BE2C (cell line): ENCODE data around the gene CCDC134.

Source experiments
- DNase-seq: peaks from one replicate; pipeline ENCODE4 v3.0.0-alpha.2; 2020
- H3K27me3 ChIP-seq: fragments of 250-450 bp; sonication (Bioruptor Pico); 2 replicates; pipeline ENCODE4 v1.5.1; 2020; ENCODE audit warnings: mild to moderate bottlenecking
- H3K36me3 ChIP-seq: fragments of 250-450 bp; sonication (Bioruptor Pico); 2 replicates; pipeline ENCODE4 v1.5.1; 2020; ENCODE audit warnings: mild to moderate bottlenecking
- H3K4me1 ChIP-seq: fragments of 250-450 bp; sonication (Bioruptor Pico); 2 replicates; pipeline ENCODE4 v1.5.1; 2020
- H3K4me3 ChIP-seq: 2 replicates; pipeline ENCODE4 v1.5.1; 2011; ENCODE audit warnings: low read depth, low read length
- H3K9me3 ChIP-seq: fragments of 250-450 bp; sonication (Bioruptor Pico); 2 replicates; pipeline ENCODE4 v1.5.1; 2020
- TF ChIP-seq, protein P1 (sequence below): IDR thresholded peaks from 2 replicates; pipeline ENCODE4 v1.5.1; 2012; ENCODE audit warnings: mild to moderate bottlenecking, low read depth, low read length

CCDC134 gene

DNA sequence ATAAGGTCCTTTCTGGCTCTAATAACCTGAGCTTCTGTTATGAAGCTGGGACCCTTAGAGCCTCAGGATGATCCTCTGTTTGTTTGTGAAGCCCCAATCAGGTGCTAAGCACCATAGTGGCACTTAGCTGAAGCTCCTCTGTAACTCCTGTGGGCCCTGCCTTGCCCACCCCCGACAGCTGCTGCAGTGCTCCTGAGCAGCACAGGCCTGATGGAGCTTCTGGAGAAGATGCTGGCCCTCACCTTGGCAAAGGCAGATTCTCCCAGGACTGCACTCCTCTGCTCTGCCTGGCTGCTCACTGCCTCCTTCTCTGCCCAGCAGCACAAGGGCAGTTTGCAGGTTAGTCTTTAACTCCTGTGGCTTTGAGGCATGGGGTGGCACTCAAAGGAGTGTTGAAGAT is 19.0 kb upstream of the CCDC134 start:
- H3K36me3 ChIP-seq: no peaks in the 10 kb centered on the region
- no peak for DNase-seq
- H3K4me1 ChIP-seq: no peaks in the 10 kb centered on the region
- no peaks in the 10 kb centered on the region for H3K9me3 ChIP-seq
- no peaks in the 10 kb centered on the region for H3K27me3 ChIP-seq
- no peak overlapping the region for H3K4me3 ChIP-seq
- TF ChIP-seq, protein P1, sequence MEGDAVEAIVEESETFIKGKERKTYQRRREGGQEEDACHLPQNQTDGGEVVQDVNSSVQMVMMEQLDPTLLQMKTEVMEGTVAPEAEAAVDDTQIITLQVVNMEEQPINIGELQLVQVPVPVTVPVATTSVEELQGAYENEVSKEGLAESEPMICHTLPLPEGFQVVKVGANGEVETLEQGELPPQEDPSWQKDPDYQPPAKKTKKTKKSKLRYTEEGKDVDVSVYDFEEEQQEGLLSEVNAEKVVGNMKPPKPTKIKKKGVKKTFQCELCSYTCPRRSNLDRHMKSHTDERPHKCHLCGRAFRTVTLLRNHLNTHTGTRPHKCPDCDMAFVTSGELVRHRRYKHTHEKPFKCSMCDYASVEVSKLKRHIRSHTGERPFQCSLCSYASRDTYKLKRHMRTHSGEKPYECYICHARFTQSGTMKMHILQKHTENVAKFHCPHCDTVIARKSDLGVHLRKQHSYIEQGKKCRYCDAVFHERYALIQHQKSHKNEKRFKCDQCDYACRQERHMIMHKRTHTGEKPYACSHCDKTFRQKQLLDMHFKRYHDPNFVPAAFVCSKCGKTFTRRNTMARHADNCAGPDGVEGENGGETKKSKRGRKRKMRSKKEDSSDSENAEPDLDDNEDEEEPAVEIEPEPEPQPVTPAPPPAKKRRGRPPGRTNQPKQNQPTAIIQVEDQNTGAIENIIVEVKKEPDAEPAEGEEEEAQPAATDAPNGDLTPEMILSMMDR: no peak

DNA sequence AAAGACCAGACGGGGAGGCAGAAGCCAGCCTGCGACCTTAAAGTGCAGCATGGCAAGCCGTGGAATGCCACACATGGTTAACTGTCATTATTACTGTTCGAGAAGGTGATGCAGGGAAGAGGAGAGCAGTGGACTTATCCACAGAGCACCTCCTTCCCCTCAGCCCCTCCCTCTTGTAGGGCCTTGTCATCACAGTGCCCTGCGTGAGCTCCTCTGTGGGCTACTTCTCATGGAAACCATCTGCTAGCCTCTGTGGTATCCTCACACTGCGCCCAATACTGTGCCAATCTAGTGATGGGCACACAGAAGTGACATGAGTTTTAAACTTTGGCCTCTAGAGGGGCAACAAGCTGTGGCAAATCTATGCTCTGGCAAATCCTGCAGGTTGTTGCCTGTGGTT is 18.2 kb upstream of the CCDC134 start:
- Histone ChIP-seq H3K9me3 (no peaks in the 10 kb centered on the region), H3K4me1 (no peaks in the 10 kb centered on the region), H3K4me3 (no peak overlapping the region), H3K27me3 (no peaks in the 10 kb centered on the region), H3K36me3 (no peaks in the 10 kb centered on the region)
- TF ChIP-seq, protein P1: no peak
- DNase-seq: no peak

DNA sequence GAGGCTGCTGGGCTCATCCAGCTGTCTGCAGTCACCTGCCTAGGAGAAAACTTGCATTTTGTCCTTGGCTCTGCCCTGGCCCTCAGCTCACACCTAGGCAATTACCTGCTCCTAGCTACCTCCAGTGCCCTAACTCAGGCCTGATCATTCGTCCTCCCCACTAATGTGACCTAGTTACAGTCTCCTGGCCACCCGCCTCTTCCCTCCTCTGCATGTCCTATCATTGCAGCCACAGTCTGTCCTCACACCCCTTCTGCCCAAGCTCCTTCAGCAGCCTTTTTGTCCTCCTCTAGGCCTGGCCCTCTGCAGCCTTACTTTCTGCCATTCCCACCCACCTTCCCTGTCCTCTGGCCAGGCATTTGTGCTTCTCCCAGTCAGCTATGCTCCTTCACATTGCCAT is 17.7 kb upstream of the CCDC134 start:
- Histone ChIP-seq H3K9me3 (no peaks in the 10 kb centered on the region), H3K4me1 (no peaks in the 10 kb centered on the region), H3K36me3 (no peaks in the 10 kb centered on the region), H3K4me3 (no peak overlapping the region), H3K27me3 (no peaks in the 10 kb centered on the region)
- TF ChIP-seq, protein P1: no peak
- DNase-seq: no peak

DNA sequence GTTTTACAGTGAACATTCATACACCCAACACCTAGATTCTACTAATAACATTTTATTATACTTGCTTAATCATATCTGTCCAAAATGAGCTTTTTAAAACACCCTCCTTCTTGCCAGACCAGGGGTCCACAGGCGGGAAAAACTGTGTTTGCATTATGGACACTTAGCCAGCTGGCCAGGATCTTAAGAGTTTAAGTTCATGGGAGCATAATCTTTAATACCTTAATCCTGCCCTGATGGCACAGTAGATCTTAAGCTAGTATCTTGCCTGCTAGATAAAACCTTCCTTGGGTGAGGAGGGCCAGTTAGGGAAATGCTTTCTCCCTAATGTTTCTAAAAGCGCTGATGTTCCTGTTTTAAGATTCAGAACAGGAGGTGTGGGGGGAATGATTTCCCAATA is 13.1 kb upstream of the CCDC134 start:
- H3K4me1 ChIP-seq: no peaks in the 10 kb centered on the region
- TF ChIP-seq, protein P1: no peak
- no peaks in the 10 kb centered on the region for H3K9me3 ChIP-seq
- H3K4me3 ChIP-seq: no peak overlapping the region
- H3K27me3 ChIP-seq: no peaks in the 10 kb centered on the region
- H3K36me3 ChIP-seq: no peaks in the 10 kb centered on the region
- no peak for DNase-seq

DNA sequence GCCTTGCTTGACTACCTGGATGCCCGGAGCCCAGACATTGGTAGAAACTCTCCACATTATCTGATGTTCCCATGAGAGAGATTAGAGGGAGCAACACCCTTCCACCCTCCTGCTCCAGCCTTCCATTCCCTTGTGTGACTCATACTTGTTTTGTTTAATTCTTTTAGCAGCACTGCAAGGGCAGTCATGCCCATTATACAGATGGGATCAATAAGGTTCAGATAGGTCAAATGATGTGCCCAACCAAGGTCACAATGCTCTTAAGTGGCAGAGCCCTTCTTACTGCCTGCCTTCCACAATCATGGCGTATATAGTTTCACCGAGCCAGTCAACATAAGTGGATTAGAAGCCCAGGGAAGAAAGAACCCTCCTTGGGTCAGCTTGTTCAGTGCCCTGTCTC is 6.6 kb upstream of the CCDC134 start:
- Histone ChIP-seq H3K9me3 (no peaks in the 10 kb centered on the region), H3K4me1 (no peaks in the 10 kb centered on the region), H3K4me3 (no peak overlapping the region), H3K27me3 (no peaks in the 10 kb centered on the region), H3K36me3 (no peaks in the 10 kb centered on the region)
- DNase-seq: no peak
- TF ChIP-seq, protein P1: no peak

DNA sequence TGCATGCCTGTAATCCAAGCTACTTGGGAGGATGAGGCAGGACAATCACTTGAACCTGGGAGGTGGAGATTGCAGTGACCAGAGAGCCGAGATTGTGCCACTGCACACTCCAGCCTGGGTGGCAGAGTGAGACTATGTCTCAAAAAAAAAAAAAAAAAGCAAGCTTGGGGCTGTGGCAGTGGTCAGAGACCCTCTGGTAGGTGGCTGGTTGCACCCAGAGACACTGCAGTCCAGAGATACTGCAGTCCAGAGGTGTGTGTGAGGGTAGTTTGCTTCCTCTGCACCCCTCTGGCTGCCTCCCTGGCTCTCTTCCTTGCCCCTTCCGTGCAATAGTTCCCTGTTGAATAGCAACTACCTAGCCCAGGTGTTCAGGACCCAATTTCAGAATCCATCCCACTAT is 1.7 kb upstream of the CCDC134 start:
- TF ChIP-seq, protein P1: no peak
- no peak overlapping the region for H3K4me3 ChIP-seq
- H3K36me3 ChIP-seq: no peaks in the 10 kb centered on the region
- H3K27me3 ChIP-seq: no peaks in the 10 kb centered on the region
- DNase-seq: no peak
- no peaks in the 10 kb centered on the region for H3K9me3 ChIP-seq
- peaks cover 9% of the 10 kb centered on the region for H3K4me1 ChIP-seq
